Mesenteric fat pad (tissue), 1 donor: ENCODE results near the gene PCBD2. TPM values are rescaled to one million over a fixed set of nuclear protein-coding genes. Genes with fewer than 3 reads are reported as not detected.

Experiments used
- DNase-seq: peaks from one replicate; pipeline ENCODE4 v3.0.0-alpha.2; 2020; ENCODE audit warnings: low spot score
- microRNA-seq: library from miRNA; unstranded; fragments of <30 nt; microRNA quantifications from one replicate; pipeline ENCODE4 v1.2.0, GENCODE V29; 2020; ENCODE audit warnings: borderline number of aligned reads
- total RNA-seq: library from RNA; stranded (reverse); fragmentation: NEBNext Ultra II Directional; extraction: Animal tissue kit (Norgen Biotek cat#: 25700); gene quantifications from one replicate; pipeline ENCODE4 v1.2.1, GENCODE V29; 2021
- donor health status: DM: yes; HTN: yes; CAD: no.

Gene PCBD2
- total RNA-seq, 1 donor from 2014 or later, result 10.7 TPM

DNA sequence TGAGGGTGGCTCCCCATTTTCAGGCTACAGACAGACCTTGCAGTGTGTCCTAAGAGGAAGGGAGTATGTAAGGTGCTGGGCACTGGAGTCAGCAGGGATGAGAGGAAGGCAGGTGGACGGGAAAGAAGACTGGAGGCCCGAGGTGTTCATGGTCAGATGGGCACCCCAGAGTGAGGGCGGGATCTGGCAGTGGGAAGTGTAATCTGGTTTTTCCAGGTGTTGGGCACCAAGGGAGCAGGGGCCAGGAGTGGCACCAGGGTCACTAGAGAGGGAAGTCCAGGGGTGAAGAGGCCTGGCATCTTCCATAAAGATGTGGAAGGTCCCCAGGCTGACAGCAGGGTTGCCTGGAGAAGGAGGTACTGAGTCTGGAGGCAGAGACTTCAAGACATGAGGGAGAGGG, 99.4 kb downstream of the PCBD2 start:
- peak; percentile 72 for DNase-seq

DNA sequence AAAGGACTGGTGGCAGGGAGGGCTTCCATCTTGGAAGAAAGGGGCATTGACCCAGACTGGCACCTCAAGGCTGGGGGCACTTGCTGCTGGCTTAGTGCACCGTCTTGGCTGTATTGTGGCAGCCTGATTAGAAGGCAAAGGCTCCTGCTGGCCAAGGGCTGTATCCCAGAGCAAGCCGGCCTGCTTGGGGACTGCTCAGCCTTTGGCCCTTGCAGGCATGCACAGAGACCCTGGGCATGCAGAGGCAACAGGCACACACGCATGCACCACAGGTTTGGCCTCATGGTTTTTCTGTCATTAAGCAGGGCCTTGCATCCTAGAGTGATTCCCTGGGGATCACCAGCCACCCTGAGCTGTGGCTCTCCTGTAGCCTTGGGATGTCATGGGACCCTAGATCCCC, 100.1 kb downstream of the PCBD2 start:
- peak; percentile 75 for DNase-seq

DNA sequence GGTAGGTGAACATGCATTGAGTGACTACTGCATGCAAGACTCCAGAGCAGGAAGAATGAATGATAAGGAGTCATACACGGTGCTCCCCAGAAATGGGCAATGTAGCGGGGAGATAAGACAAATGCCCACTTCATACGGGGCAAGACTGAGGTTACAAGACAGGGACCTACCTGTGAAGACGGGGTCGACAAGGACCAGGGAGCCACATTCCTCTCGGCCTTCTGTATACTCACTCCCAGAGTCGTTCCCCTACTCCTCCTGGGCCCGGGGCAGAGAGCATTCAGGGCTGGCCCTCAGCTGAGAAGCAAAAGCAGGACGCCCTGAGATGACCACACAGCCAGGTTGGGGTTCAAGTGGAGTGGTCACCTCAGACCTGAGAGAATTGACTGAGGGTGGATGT, 102.4 kb downstream of the PCBD2 start:
- peak; percentile 71 for DNase-seq

DNA sequence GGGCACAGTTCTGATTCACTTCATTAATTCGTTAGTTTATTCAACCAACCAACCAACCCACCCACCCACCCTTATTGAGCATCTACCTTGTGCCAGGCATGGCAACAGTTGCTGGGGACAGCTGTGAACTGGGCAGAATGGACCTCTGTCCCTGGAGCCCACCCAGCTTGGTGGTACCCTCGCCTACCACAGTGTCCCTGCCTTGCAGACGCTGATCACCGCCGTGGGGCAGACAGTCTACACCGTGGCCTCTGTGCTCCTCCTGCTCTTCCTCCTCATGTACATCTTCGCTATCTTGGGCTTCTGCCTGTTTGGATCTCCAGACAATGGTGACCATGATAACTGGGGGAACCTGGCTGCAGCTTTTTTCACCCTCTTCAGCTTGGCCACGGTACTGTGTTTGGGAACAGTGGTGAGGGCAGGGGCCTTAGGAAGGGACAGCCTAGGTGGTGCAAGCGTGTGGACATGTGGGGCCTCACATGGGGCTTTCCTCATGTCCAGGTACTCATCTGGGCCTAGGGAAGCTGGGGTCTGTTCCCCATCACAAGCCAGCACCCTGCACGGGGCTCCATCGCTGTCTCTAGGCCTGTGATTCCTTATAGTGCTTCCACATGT, 102.9 kb downstream of the PCBD2 start:
- peak; percentile 68 for DNase-seq

DNA sequence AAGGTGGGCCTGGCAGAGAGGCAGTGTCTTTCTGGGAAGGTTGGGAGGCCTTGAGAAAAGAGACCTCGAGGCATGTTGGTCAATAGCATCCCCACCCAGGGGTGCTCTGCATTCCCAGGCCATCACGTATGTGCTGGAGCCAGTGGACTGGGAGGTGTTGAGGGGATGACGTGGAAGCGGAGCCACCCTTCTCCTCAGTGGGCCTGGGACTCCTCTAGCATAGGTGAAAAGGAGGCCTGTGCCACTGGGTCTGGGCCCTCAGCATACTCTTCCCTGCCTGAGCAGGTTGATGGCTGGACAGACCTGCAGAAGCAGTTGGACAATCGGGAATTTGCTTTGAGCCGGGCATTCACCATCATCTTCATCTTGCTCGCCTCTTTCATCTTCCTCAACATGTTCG, 103.6 kb downstream of the PCBD2 start:
- DNase-seq, result no peak

DNA sequence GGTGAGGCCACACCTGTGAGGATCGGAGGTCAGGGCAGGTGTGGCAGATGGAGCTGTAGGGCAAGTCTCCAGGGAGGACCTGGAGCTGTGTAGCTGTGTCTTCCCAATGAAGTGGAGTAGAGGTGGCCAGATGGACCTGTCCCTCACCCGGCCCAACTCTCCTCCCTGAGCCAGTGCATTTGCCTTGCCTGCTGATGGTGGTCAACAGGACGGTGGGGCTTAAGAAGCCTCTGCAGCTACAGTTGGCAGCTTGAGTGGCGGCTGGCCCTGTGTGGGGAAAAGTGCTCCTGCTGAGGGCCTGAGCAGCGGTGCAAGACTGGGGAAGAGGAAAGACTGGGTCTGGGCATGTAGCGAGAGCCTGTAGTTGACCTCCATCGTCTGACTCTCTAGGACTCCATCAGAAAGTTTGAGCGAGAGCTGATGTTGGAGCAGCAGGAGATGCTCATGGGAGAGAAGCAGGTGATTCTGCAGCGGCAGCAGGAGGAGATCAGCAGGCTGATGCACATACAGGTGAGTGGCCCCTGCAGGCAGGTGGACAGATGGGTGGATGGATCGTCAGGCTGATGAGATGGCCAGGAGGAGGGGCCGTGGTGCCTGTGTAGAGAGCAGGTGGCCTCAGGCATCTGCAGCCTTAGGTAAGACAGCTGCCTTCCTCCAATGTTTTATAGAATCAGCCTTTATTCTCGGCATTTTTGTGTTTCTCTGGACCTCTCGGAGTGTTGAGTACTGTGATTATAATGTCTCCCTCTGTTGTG, 104.2 kb downstream of the PCBD2 start:
- peak; percentile 81 for DNase-seq

DNA sequence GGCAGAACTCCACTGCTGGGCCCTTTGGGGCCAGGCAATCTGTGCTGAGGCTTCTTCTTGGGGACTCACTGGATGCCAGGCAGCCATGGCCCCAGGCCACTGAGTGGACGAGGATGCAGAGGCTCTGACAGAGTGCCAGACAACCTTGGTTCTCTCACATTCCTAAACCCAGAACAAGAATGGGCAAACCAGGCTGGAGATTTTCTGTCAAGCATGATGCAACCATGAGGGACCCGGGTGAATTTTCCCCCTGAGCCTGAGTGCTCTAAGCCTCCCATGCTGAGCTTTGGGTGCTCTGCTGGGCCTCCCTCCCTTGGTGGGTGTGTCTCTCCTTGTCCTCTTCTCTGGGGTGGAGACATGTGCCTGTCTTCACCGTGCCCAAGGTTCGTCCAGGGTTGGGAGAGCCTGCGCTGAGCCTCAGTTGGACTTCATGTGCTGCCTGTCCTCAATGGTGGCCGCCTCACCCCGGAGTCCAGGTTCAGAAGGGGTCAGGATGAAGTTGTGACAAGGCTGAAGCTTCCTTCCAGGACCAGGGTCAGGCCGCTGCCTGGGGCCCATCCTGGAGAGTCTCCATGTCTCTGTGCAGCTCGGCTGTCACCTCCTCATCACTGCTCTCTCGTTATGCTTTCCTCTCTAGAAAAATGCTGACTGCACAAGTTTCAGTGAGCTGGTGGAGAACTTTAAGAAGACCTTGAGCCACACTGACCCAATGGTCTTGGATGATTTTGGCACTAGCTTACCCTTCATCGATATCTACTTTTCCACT, 105.0 kb downstream of the PCBD2 start:
- DNase-seq, result peak; percentile 78

DNA sequence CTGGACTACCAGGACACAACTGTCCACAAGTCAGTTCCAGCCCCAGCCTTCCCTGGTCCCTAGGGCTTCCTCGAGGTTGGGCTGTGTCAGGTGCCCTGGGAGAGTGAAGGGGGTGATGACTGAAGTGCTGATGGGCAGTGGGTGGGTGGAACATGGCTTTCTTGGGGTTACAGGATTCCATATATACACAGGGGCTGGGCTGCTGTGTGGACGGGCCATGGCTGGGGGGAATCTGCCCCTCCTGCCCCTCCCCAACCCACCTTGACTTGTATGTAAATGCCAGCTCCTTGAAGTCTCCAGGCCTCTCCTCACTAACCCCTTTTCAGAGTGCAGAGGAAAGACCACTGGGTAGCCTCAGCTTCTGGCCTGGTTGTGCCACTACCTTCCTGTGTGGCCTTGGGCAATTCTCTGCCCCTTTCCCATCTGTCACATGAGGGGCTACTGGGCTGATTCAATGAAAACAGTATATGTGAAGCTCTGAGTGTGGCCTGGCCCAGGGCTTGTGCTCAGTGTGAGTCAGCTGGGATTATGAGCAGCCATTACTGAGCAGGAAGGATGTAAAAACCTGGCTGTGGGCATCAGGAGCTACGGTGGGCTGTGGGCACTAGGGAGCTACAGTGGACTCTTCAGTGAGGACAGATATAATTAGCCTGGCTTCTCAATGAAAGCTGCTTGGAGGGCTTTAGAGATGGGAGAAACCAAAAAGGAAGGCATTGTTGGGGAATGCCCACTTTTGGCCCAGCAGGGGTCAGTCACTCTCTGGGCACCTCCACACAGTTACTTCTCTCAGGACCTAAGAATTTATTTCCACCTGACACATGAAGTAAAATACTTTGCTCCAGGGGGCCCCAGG, 105.8 kb downstream of the PCBD2 start:
- peak; percentile 68 for DNase-seq

DNA sequence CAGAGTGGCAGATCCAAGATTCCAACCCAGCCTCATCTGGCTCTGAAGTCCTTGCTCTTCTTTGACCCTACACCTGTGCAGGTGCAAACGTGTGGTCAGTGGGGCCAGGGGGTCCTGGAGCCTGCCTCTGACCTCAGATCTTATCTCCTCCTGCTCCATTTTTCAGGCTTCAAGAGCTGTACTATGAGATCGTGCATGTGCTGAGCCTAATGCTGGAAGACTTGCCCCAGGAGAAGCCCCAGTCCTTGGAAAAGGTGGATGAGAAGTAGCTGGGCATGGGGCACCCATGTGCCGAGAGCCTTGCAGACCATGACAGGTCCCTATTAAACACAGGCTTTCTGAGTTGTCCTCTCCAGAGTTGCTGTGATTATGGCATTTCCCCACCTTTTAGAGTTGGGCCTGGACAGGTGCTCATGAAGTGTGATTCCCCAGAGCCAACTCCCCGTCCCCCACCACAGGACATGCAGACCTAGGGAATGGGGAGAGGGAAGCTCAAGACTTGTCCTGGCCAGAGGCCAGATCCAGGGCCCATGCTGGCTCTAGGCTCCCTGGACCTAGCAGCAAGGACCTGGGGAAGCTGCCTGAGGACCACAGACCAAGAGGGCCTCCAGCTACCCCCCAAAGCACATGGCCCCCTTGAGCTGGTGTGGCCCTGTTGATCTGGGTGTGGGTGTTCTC, 106.6 kb downstream of the PCBD2 start:
- DNase-seq, result peak; percentile 85

DNA sequence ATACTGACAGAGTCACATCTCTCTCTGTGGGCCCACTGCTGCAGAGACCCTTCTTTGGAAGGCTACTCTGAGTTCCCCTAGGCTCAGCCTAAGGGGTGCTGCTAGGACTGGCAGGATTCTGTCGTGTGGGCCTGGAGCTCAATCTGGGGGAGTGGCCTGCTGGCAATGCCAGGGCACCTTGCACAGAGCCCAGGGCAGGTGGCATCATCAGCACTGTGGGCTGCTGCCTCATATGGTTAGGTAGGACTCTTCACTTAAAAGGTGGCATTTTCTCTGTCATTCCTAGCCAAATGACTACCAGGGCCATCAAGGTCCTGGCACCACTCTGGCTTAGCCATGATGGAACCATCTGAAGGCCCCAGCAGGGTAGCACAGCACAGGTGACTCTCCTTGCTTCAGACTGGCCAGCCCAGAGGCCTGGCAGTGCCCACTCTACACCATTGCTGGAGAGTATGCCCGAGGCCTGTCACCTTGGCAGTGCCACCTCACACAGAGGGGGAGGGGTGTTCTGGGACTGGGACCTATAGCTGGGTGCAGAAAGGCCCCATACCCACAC, 107.2 kb downstream of the PCBD2 start:
- peak; percentile 51 for DNase-seq

Small RNA genes lying within 50 kb of the gene (microRNA-seq; reads per million reads assigned to microRNA genes)
- not detected for gene MIR4461

Other genes starting within 250 kb of the PCBD2 start
- gene CAMLG, start 166.6 kb upstream of the PCBD2 start, total RNA-seq, result 30.1 TPM
- gene DDX46, start 146.4 kb upstream of the PCBD2 start, total RNA-seq, result 41.4 TPM
- gene C5orf24, start 59.2 kb upstream of the PCBD2 start, total RNA-seq, result 40.9 TPM
- 50.1 TPM for gene TXNDC15, start 30.8 kb upstream of the PCBD2 start, total RNA-seq
- gene CATSPER3, start 62.8 kb downstream of the PCBD2 start, total RNA-seq, result 0.61 TPM
- gene PITX1, start 129.1 kb downstream of the PCBD2 start, total RNA-seq, result 0.13 TPM